Measurements from ENCODE around the gene SEMA3A. TPM values are rescaled to one million over a fixed set of nuclear protein-coding genes. Genes with fewer than 3 reads are reported as not detected.

SEMA3A gene
- total and polyA plus RNA-seq, 2 of the 4 experiments (the other 2 are of a cell fraction): 31.2 to 213 TPM

- DNase-seq (no peak), ATAC-seq (ENCODE audit: low read depth) (no peak)
- peaks cover 4 to 31% of the 10 kb centered on the region in 2 experiments for H3K79me1 ChIP-seq (ENCODE audit: low read depth in 1 of 2, low read length in 2 of 2)
- no peak overlapping the region for H3K4me3 ChIP-seq (ENCODE audit: insufficient read depth, low read depth, low read length)
- in situ Hi-C loops (cut with MboI; ENCODE audit: low sequenced_read_pairs) (no loop called here), intact Hi-C loops (cut with micrococcal nuclease) (no loop called here), dilution Hi-C loops (cut with HindIII; ENCODE audit: low sequenced_read_pairs, unreplicated experiment) (no loop called here)
- H3K9me3 ChIP-seq (ENCODE audit: control insufficient read depth, insufficient read depth, low read length): no peaks in the 10 kb centered on the region
- H4K5ac ChIP-seq (ENCODE audit: low read depth, low read length): peak overlapping the region; percentile 6; the same call in 1 of the 2 replicates
- no peak overlapping the region for H3K4ac ChIP-seq (ENCODE audit: low read depth, low read length)
- no peak overlapping the region for H3K14ac ChIP-seq (replicated peaks; ENCODE audit: low read depth, low read length)
- H4K8ac ChIP-seq (ENCODE audit: low read depth in 2 of 2, low read length in 2 of 2): peak overlapping the region in 1 of 2 experiments; percentile 27; a peak in 3 of 4 replicates
- peaks cover 2% of the 10 kb centered on the region; the same call in 1 of the 2 replicates for H3K36me3 ChIP-seq (ENCODE audit: control insufficient read depth, insufficient read depth, low read length)
- no peaks in the 10 kb centered on the region for H4K20me1 ChIP-seq (ENCODE audit: insufficient read depth, low read length)
- peak overlapping the region; percentile 0 for H2BK5ac ChIP-seq (ENCODE audit: low read depth, low read length, poor library complexity, severe bottlenecking)
- H2BK120ac ChIP-seq (ENCODE audit: low read depth, low read length): 0 out of 2 replicates have a peak overlapping the region, but pooled peaks have one; percentile 37
- no peak overlapping the region for H3K27ac ChIP-seq (ENCODE audit: insufficient read depth, low read length)
- no peak overlapping the region for H2AFZ ChIP-seq (replicated peaks; ENCODE audit: low read length, poor library complexity)
- H4K91ac ChIP-seq (ENCODE audit: insufficient read depth, low read depth, low read length): no peak overlapping the region
- no peak overlapping the region for H2AK5ac ChIP-seq (ENCODE audit: low read depth, low read length)
- POLR2A ChIA-PET (ENCODE audit: unreplicated experiment): interaction anchor here (0.6 kb wide), 1 partner anchor 768 kb away, joined by 3 read pairs; no protein-coding TSS in a partner anchor
- no peak overlapping the region for H2AK9ac ChIP-seq (replicated peaks; ENCODE audit: low read depth, low read length, poor library complexity)
- H3K18ac ChIP-seq (ENCODE audit: low read depth, low read length): no peak overlapping the region; the same call in 1 of the 2 replicates
- H2BK20ac ChIP-seq (ENCODE audit: low read depth, low read length): no peak overlapping the region
- H3K9ac ChIP-seq (ENCODE audit: low read depth, low read length): no peak overlapping the region
- H3K56ac ChIP-seq (ENCODE audit: extremely low read depth, insufficient read depth, low read length): no peak overlapping the region
- H3K23ac ChIP-seq (ENCODE audit: low read depth, low read length): 0 out of 2 replicates have a peak overlapping the region, but pooled peaks have one; percentile 24
- no peak overlapping the region for H3K4me2 ChIP-seq (ENCODE audit: low read depth, low read length)
- TF ChIP-seq CTCF (conservative IDR thresholded peaks at IDR 0.05; ENCODE audit: low read depth, low read length): no peak
- no peak for TF ChIP-seq USF2 (IDR thresholded peaks at IDR 0.05; ENCODE audit: low read depth, low read length)
- no peak for TF ChIP-seq FOS (IDR thresholded peaks at IDR 0.05; ENCODE audit: low read depth, low read length)
- no peak for TF ChIP-seq BHLHE40 (IDR thresholded peaks at IDR 0.05; ENCODE audit: low read depth, low read length)
- no peak for TF ChIP-seq RCOR1 (IDR thresholded peaks at IDR 0.05; ENCODE audit: insufficient replicate concordance, low read length)
- no peak for TF ChIP-seq MXI1 (IDR thresholded peaks at IDR 0.05; ENCODE audit: borderline replicate concordance, low read depth, low read length)
- TF ChIP-seq, protein P1, sequence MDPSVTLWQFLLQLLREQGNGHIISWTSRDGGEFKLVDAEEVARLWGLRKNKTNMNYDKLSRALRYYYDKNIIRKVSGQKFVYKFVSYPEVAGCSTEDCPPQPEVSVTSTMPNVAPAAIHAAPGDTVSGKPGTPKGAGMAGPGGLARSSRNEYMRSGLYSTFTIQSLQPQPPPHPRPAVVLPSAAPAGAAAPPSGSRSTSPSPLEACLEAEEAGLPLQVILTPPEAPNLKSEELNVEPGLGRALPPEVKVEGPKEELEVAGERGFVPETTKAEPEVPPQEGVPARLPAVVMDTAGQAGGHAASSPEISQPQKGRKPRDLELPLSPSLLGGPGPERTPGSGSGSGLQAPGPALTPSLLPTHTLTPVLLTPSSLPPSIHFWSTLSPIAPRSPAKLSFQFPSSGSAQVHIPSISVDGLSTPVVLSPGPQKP (IDR thresholded peaks at IDR 0.05; ENCODE audit: borderline replicate concordance, low read depth, low read length): no peak
- no peak for TF ChIP-seq CHD1 (IDR thresholded peaks at IDR 0.05; ENCODE audit: low read depth, low read length)
- TF ChIP-seq MAZ (IDR thresholded peaks at IDR 0.05; ENCODE audit: borderline replicate concordance, low read depth, low read length): no peak
- TF ChIP-seq MAFK (IDR thresholded peaks at IDR 0.05; ENCODE audit: low read depth, low read length): no peak
- TF ChIP-seq RAD21 (IDR thresholded peaks at IDR 0.05; ENCODE audit: low read length): no peak
- no peak for TF ChIP-seq NFE2L2 (IDR thresholded peaks at IDR 0.05; ENCODE audit: low read depth, low read length)
- no peak for TF ChIP-seq SMC3 (IDR thresholded peaks at IDR 0.05; ENCODE audit: low read depth, low read length)
- no peak for TF ChIP-seq RFX5 (IDR thresholded peaks at IDR 0.05; ENCODE audit: low read depth, low read length)
- H3K4me1 ChIP-seq (ENCODE audit: control insufficient read depth, insufficient read depth, low read length): peaks cover 1% of the 10 kb centered on the region; the same call in 1 of the 2 replicates
- no TSS peak for BruUV-seq (replicated peaks)
- no peak overlapping the region for H2BK15ac ChIP-seq (ENCODE audit: low read depth, low read length)
- H3K9me1 ChIP-seq (ENCODE audit: insufficient read depth, low read length): no peaks in the 10 kb centered on the region
- no peaks in the 10 kb centered on the region for H3K27me3 ChIP-seq (ENCODE audit: control insufficient read depth, insufficient read depth, low read length)
- WGBS, 2 experiments (ENCODE audit: extremely low coverage in 2 of 2, insufficient read length in 1 of 2): no CpG with 5 or more reads among the region's 6 CpGs
- CTCF ChIA-PET: interaction anchor here (0.6 kb wide), 1 partner anchor 39 kb away, joined by 5 read pairs; the partner anchor contains the start of gene SEMA3A
Observed at GRCh38 chr7:84154991-84155781, 39.4 kb downstream of the SEMA3A start.
